ENCODE measurements around the gene NCOA1.

Gene NCOA1

DNA sequence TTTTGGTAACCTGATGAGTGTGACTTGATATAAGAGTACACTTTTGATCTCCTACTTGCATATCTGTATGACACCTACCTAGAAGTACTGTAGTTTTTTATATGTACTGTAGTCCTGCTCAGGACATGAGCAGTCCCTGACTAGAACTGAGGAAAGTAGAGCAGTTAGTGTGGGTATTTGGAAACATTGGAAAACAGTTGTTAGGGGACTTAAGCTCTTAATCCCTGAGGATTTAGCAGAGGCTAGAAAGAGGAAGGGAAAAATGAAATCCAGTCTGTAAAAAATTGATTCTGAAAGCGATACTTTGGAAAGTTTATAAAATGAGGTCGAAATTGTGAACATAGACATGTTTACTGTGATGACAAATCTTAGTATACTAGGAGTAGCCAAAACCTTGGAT lies 125.6 kb downstream of the NCOA1 start:
- H3K4me3 ChIP-seq (ENCODE audit: low read depth, low read length), result no peak overlapping the region
- no peak for DNase-seq (ENCODE audit: low read depth)
- TF ChIP-seq, protein P1, sequence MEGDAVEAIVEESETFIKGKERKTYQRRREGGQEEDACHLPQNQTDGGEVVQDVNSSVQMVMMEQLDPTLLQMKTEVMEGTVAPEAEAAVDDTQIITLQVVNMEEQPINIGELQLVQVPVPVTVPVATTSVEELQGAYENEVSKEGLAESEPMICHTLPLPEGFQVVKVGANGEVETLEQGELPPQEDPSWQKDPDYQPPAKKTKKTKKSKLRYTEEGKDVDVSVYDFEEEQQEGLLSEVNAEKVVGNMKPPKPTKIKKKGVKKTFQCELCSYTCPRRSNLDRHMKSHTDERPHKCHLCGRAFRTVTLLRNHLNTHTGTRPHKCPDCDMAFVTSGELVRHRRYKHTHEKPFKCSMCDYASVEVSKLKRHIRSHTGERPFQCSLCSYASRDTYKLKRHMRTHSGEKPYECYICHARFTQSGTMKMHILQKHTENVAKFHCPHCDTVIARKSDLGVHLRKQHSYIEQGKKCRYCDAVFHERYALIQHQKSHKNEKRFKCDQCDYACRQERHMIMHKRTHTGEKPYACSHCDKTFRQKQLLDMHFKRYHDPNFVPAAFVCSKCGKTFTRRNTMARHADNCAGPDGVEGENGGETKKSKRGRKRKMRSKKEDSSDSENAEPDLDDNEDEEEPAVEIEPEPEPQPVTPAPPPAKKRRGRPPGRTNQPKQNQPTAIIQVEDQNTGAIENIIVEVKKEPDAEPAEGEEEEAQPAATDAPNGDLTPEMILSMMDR (IDR thresholded peaks at IDR 0.05; ENCODE audit: low read depth, low read length, missing control alignments), result no peak

DNA sequence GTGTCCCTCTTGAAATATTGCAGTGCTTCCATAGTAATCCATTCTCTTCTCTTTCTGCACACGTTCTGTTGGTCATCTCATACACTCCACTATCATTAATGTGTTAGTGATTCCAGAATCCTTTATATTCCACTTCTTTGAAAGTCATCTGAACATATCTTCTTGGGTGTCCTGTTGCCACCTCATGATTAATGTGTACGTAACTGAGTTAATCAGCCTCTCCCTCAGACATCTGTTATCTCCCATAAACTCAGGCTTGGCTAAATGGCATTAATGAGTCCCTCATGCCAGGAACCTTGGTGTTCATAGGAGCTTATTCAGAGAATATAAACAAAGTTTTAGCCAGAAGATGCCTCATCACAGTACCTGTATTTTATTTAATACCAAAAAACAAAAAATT lies 126.4 kb downstream of the NCOA1 start:
- no peak overlapping the region for H3K4me3 ChIP-seq (ENCODE audit: low read depth, low read length)
- no peak for DNase-seq (ENCODE audit: low read depth)
- TF ChIP-seq, protein P1 (IDR thresholded peaks at IDR 0.05; ENCODE audit: low read depth, low read length, missing control alignments), result no peak

GRCh38 chr2:24618144-24618543 lies 127.1 kb downstream of the NCOA1 start:
- TF ChIP-seq, protein P1 (IDR thresholded peaks at IDR 0.05; ENCODE audit: low read depth, low read length, missing control alignments), result no peak
- H3K4me3 ChIP-seq (ENCODE audit: low read depth, low read length), result no peak overlapping the region
- DNase-seq (ENCODE audit: low read depth), result no peak

DNA sequence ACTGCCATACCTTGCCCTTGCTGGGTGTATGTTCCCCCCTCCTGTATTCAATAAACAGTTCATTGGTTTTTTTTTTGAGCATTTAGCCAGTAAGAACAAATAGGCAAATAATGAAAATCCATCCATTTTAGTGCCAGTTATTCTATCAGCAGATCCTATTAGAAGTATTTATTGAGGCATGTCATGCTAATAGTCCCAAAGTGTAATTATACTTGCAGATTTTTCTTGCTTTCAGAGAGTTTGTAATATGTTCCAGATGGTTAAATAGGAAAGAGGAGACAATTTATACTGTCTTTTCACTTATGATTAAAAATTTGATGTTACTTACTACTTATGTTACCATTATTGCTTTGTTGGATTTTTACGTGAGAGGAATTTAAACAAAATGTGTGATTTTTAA lies 127.6 kb downstream of the NCOA1 start:
- TF ChIP-seq, protein P1 (IDR thresholded peaks at IDR 0.05; ENCODE audit: low read depth, low read length, missing control alignments), result no peak
- DNase-seq (ENCODE audit: low read depth), result no peak
- H3K4me3 ChIP-seq (ENCODE audit: low read depth, low read length), result no peak overlapping the region

DNA sequence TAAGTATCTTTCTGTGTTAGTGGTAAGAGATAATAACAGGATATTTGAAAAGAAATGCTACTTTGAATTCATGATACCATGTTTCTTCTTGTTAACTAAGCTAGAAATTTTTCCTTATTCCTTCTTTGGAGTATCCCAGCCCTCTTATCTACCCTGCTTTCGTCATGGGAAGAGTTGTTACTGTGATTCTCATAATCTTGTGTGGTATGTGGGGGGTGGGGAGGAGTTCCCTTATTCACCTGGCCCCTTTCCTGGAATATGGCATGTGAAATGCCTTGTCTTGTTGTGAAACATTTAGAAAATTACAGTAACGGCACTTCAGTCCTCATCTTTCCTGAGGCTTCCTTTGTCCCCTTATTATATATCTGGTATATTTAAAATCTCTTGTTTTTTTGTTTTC lies 129.9 kb downstream of the NCOA1 start:
- H3K4me3 ChIP-seq (ENCODE audit: low read depth, low read length), result no peak overlapping the region
- TF ChIP-seq, protein P1 (IDR thresholded peaks at IDR 0.05; ENCODE audit: low read depth, low read length, missing control alignments), result no peak
- DNase-seq (ENCODE audit: low read depth), result no peak

DNA sequence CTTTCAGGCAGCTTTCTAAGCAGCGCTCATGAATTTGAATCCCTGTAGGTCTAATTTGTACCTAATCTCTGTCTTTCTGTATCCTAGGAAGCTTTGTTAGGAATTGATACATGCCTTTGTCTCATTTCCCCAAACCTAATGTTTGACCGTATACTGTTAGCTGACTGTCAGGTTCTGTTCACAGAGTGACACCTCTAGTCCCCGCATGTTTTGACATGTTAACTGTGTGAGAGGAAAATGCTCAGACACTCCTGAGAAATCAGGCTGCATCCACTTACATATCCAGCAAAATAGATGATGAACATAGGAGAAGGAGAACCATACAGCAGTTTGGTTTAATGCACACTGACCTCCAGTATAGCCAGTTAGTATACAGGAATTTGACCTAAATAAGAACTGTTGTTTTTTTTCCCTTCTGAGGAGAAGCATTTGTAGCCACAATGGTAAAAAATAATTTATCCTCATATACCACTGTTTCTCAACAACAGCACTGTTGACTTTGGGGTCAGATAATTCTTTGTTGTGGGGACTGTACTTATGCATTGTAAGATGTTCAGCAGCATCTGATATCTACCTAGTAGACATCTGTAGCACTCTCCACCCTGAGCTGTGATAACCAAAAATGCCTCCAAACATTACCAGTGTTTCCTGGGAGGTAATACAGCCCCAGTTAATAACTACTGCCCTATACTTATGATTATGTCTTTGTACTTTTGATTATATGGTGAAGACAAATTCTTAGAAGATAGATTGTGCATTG lies 130.9 kb downstream of the NCOA1 start:
- H3K4me3 ChIP-seq (ENCODE audit: low read depth, low read length), result no peak overlapping the region
- DNase-seq (ENCODE audit: low read depth), result no peak
- TF ChIP-seq, protein P1 (IDR thresholded peaks at IDR 0.05; ENCODE audit: low read depth, low read length, missing control alignments), result no peak

GRCh38 chr2:24623535-24623934 lies 132.5 kb downstream of the NCOA1 start:
- DNase-seq (ENCODE audit: low read depth), result no peak

More at GRCh38 chr2:24623535-24623934, 132.5 kb downstream of the NCOA1 start:
- no peak overlapping the region for H3K4me3 ChIP-seq (ENCODE audit: low read depth, low read length)
- TF ChIP-seq, protein P1 (IDR thresholded peaks at IDR 0.05; ENCODE audit: low read depth, low read length, missing control alignments), result no peak
